Measurements from ENCODE around the gene PLXNC1. TPM values are rescaled to one million over a fixed set of nuclear protein-coding genes. Genes with fewer than 3 reads are reported as not detected.
A peak's percentile ranks its signal among the peaks of the same experiment; 100 is the strongest.

PLXNC1 gene
- total and polyA plus RNA-seq, 9 of the 15 experiments (the other 6 are each of a cell fraction or from before 2014, with no cell fraction given), result 0.08 to 0.87 (median 0.28) TPM

- POLR2A ChIA-PET, result no interaction called here
- H3K79me2 ChIP-seq (ENCODE audit: control insufficient read depth, insufficient read depth, low read length), result no peaks in the 10 kb centered on the region
- H3K9me3 ChIP-seq (replicated peaks; ENCODE audit: control insufficient read depth, insufficient read depth, low read depth, low read length), result no peaks in the 10 kb centered on the region
- no peak overlapping the region for H3K27ac ChIP-seq (ENCODE audit: extremely low read depth, low read depth, low read length)
- H3K4me2 ChIP-seq (ENCODE audit: insufficient read depth, low read length), result no peak overlapping the region
- H4K20me1 ChIP-seq (replicated peaks; ENCODE audit: control insufficient read depth, insufficient read depth, low read length), result no peaks in the 10 kb centered on the region
- no peak overlapping the region for H2AFZ ChIP-seq (ENCODE audit: low read depth, low read length)
- FAIRE-seq (no peak), DNase-seq (ENCODE audit: extremely low read depth in 1 of 4, low spot score in 3 of 4) (no peak), ATAC-seq (no peak)
- in situ Hi-C loops (cut with MboI) (loop anchor here (10.0 to 25.0 kb wide), 3 partner anchors 683 to 1321 kb away; no protein-coding TSS in a partner anchor), intact Hi-C loops (cut with micrococcal nuclease) (loop anchor here (10.0 kb wide), 2 partner anchors 683 to 1533 kb away; no protein-coding TSS in a partner anchor)
- no TSS peak for BruUV-seq (replicated peaks)
- CTCF ChIA-PET (ENCODE audit: low intra/inter-chr PET ratio), result no interaction called here
- no peaks in the 10 kb centered on the region; a peak in 1 of 5 replicates for H3K4me1 ChIP-seq (replicated peaks in 1 of 2; ENCODE audit: control insufficient read depth in 2 of 2, insufficient read depth in 2 of 2, low read length in 2 of 2)
- no peaks in the 10 kb centered on the region for H3K9me1 ChIP-seq (ENCODE audit: control insufficient read depth, insufficient read depth, low read length)
- no peak overlapping the region for H3K9ac ChIP-seq (ENCODE audit: insufficient read depth in 1 of 2, low read depth in 2 of 2, low read length in 2 of 2)
- H3K4me3 ChIP-seq, result no peak overlapping the region
- TF ChIP-seq TCF3 (CRISPR knock-in tag; IDR thresholded peaks at IDR 0.05) (0 out of 2 replicates have a peak, but pooled peaks have one; percentile 9), PBX2 (CRISPR knock-in tag; IDR thresholded peaks at IDR 0.05; ENCODE audit: low read depth) (no peak), PBX2 (tag; conservative IDR thresholded peaks at IDR 0.05; ENCODE audit: low read depth) (peak; percentile 64), NFE2 (IDR thresholded peaks at IDR 0.05; ENCODE audit: low read depth) (peak; percentile 34; the same call in 1 of the 2 replicates), MAFG (tag; conservative IDR thresholded peaks at IDR 0.05) (peak; percentile 66), ZNF316 (IDR thresholded peaks at IDR 0.05) (0 out of 2 replicates have a peak, but pooled peaks have one; percentile 16), C11orf30 (IDR thresholded peaks at IDR 0.05; ENCODE audit: low read depth) (peak; percentile 37; the same call in 1 of the 2 replicates), CBFA2T3 (IDR thresholded peaks at IDR 0.05) (peak; percentile 50; the same call in 1 of the 2 replicates), MEIS2 (IDR thresholded peaks at IDR 0.05; ENCODE audit: partially characterized antibody) (peak; percentile 78), ZNF780A (CRISPR knock-in tag; IDR thresholded peaks at IDR 0.05) (no peak), CHD2 (IDR thresholded peaks at IDR 0.05; ENCODE audit: low read depth, low read length) (no peak)
- 4% methylated on average over 4 of the region's 4 CpGs for WGBS (ENCODE audit: insufficient coverage, low coverage, missing lambda C conversion rate)
- H3K36me3 ChIP-seq (ENCODE audit: control insufficient read depth, insufficient read depth, low read length), result no peaks in the 10 kb centered on the region
- no peaks in the 10 kb centered on the region; a peak in 1 of 5 replicates for H3K27me3 ChIP-seq (ENCODE audit: control insufficient read depth in 2 of 2, insufficient read depth in 2 of 2, low read length in 2 of 2)
Observed at GRCh38 chr12:94107910-94108309, 40.5 kb upstream of the PLXNC1 start.

Measured in K562 (cell line).